HG02840 (cell line): ENCODE results near the gene QSOX2.
"Not testable (repeated sequence)": the region's sequence is repeated elsewhere in the genome, so short reads cannot be mapped to it uniquely, and the experiment has no call there.

Source experiments
- ATAC-seq: cut with Tn5 transposase; IDR thresholded peaks from one replicate; pipeline ENCODE4 v1.9.1; 2021; ENCODE audit warnings: mild to moderate bottlenecking, moderate library complexity, moderate number of reproducible peaks; ENCODE audit not compliant: unreplicated experiment, low FRiP score

Gene QSOX2

DNA sequence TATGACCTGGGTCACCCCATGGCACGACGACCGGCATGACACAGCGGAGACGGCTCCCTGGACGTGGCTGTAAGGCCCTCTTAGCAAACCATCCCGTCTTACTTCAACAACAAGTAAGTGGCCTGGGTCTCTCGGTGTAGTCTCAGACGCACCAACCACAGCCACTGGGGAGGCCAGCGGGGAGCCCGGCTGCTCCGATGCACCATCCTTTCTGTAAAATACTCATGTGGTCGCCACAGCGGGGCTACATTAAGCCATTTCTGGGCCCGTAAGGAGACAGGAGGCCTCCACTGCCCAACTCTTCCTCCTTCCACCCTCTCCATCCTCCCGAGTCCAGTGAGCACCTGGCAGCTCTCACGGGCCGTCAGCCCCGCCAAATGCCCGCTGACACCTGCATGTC is 4.7 kb downstream of the QSOX2 start:
- no peak for ATAC-seq

- ATAC-seq = no peak
These were observed 5.7 kb downstream of the QSOX2 start for GRCh38 chr9:136239983-136240330.

GRCh38 chr9:136239135-136239982 is 6.3 kb downstream of the QSOX2 start:
- no peak for ATAC-seq

GRCh38 chr9:136238342-136238732 is 7.3 kb downstream of the QSOX2 start:
- ATAC-seq = no peak

DNA sequence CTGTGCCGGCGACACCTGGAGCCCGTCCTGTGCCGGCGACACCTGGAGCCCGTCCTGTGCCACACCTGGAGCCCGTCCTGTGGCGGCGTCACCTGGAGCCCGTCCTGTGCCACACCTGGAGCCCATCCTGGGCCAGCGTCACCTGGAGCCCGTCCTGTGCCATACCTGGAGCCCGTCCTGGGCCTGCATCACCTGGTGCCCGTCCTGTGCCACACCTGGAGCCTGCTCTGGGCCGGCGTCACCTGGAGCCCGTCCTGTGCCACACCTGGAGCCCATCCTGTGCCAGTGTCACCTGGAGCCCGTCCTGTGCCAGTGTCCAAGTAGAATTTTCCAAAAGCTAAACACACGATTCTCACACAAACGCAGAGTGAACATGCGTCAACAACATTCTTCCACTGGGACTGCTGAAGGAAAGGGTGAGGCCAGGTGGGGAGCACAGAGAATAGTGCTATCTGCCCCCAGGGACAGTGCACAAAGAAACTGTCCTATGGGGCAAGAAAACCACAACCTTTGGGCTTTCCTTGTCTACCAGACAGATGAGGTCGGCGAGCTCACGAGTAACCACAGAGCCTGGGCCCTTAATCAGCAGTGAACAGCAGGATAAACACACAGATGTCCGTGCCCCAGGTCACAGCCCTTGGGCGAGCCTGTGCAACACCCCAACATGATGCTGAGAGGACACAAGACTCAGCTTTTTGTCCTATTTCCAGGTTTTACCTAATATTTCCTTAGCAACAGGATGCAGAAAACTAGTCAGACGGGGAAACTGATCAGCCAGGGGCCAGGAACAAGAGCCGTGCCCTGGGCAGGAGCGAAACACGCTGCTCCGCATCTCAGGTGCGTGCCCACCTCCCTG is 7.9 kb downstream of the QSOX2 start:
- ATAC-seq = no peak

- not testable (repeated sequence) for ATAC-seq
These were observed 8.9 kb downstream of the QSOX2 start for GRCh38 chr9:136236471-136237410.

DNA sequence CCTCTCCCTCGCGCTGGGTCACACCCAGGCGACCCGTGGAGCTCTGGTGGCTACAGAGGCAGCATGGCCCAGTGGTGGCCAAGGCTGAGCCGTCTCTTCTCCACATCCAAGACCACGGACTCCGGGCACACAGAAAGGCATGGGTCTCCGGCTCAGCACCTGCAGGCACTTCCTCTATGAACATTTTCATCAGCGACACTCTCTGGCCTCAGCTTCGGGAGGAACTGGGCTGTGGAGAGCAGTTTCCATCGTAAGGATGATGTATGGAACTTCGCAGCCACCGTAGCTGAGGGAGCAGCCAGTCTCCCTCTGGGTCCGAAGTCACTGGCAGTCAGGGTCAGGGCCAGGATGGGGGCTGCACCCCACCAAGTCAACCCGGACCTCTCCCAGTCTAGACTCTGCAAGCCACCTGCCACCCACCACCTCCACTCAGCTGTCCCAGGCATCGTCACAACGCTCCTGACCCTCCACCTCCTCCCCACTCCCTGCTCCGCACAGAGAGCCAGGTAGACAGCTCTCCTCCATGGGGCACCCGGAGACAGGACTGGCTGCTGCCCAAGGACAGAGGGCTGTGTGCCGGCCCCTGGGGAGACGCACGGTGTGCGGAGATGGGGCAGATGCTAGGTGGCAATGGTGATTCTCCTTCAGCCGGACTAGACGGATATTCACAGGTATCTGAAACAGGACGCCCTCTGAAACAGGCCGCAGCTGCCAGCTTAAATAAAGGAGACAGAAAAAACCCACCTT is 9.7 kb downstream of the QSOX2 start:
- ATAC-seq = no peak

DNA sequence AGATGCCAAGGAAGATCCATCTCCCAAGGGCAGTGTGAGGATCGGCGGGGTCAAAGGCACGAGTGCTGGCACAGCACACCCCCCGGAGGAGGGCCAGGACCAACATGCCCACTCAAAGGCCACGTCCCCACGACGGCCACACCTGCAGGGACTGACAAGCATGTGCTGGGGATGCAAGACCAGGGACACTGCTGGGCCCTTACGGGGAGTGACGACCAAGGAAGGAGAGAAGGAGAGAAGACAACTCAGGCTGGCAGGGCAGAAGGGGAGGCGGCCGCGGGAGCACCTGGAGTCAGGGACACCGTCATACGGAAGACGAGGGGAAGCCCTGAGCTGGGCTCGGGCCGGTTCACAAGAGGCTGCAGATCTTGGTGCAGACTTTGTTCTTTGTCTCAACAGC is 10.4 kb downstream of the QSOX2 start:
- ATAC-seq = no peak

GRCh38 chr9:136234597-136234996 is 11.0 kb downstream of the QSOX2 start:
- no peak for ATAC-seq

- no peak for ATAC-seq
These were observed 11.7 kb downstream of the QSOX2 start for GRCh38 chr9:136233868-136234267.

DNA sequence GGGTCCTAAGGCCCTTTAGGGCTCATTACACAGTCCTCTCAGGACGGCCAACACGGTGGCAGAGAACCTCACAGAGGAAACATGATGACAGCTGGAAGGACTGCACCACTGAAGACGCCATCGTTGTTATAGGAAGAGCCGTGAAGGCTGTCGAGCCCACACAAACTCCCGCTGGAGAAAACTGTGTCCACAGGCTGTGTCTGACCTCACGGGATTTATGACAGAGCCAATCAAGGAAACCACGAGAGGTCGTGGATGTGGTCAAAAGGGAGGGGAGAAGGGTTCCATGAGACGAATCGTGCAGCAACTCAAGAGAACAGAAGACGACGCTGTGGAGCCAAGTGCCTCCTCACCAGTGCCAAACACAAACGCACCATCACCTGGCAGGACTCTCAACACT is 12.2 kb downstream of the QSOX2 start:
- ATAC-seq = no peak

- ATAC-seq = no peak
These were observed 12.6 kb downstream of the QSOX2 start for GRCh38 chr9:136232969-136233368.

GRCh38 chr9:136231478-136232297 is 13.9 kb downstream of the QSOX2 start:
- ATAC-seq = no peak

- ATAC-seq = no peak
These were observed 14.8 kb downstream of the QSOX2 start for GRCh38 chr9:136230773-136231172.

GRCh38 chr9:136230365-136230764 is 15.2 kb downstream of the QSOX2 start:
- ATAC-seq = no peak

- ATAC-seq = no peak
These were observed 16.2 kb downstream of the QSOX2 start for GRCh38 chr9:136229096-136230065.

DNA sequence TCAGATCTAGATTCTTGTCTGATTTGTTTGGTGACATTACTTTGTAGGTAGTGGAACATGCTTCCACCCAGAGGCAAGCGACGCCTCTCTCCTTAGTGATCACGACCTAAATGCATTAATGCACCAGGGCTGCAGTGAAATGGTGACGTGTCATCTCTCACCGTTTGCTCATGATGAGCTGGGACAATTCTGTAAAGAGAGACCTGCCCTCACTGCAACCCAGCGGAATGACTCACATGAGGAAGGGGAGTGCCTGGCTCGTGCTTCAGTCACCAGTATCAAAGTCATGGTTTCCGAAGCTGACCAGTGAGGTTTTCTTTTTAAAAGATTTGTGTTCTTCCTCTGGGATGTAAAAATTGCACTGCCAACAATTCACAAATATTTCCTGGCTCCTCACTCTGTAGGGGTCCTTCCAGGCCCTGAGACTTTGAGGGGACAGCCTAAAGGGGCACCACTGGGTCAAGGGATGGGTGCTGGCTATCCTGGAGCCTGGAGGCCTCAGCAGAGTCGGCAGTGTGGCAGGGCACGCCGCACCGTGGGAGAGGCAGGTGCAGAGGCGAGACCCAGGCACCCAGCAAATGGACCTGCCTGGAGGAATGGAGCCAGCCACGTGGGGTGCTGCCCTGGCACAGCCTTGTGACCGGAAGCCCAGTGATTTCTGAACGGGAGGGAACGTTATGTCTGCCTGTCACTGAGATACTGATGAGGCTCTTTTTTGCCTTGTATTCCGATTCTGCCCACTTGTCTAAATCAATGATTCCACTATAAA is 17.3 kb downstream of the QSOX2 start:
- no peak for ATAC-seq
